Measurements from ENCODE around the gene CDK19. TPM values are rescaled to one million over a fixed set of nuclear protein-coding genes. Genes with fewer than 3 reads are reported as not detected.
"Not testable (repeated sequence)": the region's sequence is repeated elsewhere in the genome, so short reads cannot be mapped to it uniquely, and the experiment has no call there.

CDK19 gene
- total RNA-seq, 1 donor from 2014 or later = 11.9 TPM

DNA sequence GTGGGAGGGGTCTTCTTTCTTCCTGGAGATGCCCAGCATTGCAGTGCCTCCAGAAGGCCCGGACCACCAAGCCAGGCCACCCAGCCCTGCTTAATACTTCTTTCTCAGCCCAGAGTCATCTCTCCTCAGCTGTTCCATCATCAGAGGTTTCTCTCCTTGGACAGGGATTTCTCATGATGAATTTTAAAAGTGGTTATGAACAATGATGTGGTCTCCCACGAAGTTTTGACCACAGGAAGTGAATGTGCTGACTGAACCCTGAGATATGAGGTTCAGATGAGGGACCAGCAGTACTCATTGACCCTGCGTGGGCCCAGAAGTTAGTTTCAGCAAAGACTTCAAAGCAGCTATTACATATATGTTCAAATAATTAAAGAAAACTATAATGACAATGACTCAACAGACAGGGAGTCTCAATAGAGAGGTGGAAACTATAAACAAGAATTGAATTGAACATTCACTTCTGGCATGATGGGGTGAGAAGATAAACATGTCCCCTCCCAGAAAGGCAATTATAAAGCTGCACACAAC, 224.4 kb downstream of the CDK19 start:
- DNase-seq (ENCODE audit: low spot score) = no peak

DNA sequence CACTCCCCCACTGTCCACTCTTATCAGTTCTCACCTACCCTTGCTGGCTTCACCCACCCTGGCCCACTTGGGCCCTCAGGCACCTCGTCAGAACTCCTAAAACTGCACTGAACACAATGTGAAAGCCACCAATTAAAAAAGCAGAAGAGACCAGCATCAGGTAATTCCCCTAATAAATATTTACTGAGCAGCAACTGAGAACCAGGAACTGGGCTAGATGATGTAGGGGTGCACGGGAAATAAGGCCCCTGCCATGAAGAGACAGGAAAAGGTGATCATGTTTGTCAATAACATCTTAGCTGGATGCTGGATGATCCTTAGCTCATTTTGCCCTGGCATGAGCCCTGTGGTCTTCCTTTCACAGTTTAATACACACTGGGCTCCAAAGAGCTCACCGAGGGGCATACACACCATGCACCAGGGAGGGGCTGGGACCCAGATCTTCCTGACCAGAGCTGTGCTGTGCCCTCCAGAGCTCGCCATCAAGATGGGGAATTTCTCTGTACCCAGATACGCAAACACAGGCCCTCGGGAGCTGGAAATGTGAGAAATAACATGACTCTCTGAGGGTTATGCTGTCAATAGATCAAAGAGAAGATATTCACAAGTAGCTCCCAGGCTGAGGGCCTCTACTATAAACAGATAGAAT, 225.3 kb downstream of the CDK19 start:
- no peak for DNase-seq (ENCODE audit: low spot score)

DNA sequence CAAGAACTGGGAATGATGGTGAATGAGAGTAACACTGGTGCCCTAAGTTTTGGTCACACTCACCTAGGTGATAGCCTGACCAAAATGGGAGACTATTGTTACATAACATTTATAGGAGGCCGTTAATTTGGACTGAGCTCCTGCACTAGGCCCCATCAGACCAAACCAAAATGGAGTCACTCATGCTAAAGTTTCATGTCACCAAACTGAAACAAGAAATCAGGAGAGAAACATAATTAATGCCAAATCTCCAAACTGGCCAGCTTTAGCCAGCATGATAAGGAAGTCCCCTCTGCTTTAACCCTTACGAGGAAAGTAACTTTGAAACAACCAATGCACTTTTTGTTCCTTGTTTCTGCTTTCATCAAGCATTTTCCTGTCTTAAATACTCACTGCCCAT, 227.9 kb downstream of the CDK19 start:
- DNase-seq (ENCODE audit: low spot score) = no peak

DNA sequence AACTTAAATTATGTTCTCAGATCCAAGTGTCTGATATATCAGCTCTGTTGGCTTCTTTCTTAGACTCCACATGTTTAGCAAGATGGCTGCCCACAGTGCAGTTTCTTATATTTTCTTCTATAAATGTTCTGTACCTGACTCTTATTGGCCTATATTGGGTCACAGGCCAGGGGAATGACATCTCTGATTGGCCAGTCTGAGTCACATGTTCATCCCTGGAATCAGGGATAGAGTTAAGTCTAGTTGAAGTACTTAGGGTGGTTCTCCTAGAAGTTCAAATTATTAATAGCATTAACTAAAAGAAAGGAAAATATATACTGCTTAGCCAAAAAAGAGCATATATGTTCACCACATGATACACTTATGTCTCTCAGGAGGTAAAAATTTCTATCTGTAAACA, 233.6 kb downstream of the CDK19 start:
- DNase-seq (ENCODE audit: low spot score) = no peak

DNA sequence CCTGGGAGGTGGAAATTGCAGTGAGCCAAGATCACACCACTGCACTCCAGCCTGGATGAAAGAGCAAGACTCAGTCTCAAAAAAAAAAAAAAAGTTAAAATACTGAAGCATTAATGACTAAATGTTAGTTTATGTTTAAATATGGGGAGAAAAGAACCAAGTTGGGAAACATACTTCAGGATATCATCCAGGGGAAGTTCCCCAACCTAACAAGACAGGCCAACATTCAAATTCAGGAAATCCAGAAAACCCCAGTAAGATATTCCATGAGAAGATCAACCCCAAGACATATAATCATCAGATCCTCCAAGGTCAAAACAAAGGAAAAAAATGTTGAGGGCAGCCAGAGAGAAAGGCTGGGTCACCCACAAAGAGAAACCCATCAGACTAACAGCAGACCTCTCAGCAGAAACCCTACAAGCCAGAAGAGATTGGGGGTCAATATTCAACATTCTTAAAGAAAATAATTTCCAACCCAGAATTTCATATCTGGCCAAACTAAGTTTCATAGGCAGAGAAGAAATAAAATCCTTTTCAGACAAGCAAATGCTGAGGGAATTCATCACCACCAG, 237.6 kb downstream of the CDK19 start:
- not testable (repeated sequence) for DNase-seq (ENCODE audit: low spot score)

DNA sequence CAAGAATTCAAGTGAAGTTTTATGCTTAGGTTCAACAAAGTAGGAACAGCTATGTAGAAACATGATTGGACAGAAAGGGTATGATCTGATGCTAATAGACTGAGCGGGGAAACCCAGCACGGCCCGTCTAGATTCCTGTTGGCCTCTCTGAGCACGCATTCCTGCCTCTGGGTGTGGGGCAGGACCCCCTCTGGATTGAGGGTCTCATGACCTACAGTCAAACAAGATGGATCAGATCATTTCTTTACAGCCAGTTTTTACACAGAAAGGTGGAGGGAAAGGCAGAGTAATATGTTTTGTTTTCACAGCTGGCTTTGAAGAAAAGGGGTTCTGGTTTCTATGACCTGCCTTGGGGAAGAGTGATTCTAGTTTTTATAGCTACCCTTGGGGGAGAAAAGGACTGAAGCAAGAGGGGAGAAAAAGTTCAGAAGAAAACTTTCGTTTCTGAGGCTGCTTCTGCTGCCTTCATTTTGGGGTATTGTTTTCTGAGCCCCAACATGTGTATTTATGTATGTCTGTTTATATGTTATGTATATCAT, 239.3 kb downstream of the CDK19 start:
- DNase-seq (ENCODE audit: low spot score) = no peak

DNA sequence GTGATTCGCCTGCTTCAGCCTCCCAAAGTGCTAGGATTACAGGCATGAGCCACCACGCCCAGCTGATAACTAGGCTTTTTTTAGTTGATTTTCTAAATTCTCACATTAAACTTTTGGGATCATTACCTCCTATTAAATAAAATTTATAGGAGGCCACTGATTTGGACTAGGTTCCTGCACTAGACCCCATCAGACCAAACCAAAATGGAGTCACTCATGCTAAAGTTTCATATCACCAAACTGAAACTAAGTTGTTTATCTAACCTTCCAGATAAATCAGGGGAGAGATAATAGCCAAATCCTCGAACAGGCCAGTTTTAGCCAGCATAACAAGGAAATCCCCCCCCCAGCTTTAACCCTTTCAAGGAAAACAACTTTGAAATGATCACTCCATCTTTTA, 240.5 kb downstream of the CDK19 start:
- no peak for DNase-seq (ENCODE audit: low spot score)

DNA sequence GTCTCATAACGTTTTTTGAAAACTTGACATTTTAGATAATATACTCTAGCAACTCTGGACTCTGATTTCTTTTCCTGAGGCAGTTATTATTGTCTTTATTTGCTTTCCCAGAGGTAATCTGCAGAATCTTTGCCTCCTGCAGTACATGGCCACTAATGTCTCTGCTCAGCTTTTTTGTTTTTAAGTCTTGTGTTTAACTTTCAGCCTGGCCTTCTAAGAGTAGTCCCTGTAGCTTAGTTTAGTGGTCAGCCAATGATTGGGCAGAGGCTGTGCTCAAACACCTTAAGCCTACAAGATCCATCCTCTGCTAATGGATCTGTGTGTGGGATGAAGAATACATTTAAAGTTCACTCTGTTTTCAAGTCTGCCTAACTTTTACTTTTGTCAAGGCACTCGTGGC, 241.7 kb downstream of the CDK19 start:
- no peak for DNase-seq (ENCODE audit: low spot score)

DNA sequence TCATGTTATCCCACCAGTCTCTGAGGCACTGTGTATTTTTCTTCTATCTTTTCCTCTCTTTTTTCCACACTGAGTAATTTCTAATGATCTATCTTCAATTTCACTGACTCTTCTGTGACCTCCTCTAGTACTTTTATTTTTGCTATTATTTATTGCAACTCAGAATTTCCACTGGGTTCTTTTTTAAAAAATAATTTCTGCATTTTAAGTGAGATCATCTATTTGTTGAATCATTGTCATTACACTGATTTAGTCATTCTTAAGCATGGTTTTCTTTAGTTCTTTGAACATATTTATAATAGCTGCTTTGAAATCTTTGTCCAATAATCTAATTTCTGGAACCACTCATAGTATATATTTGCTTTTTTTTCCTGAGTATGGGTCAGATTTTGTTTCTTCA, 242.1 kb downstream of the CDK19 start:
- DNase-seq (ENCODE audit: low spot score) = no peak

DNA sequence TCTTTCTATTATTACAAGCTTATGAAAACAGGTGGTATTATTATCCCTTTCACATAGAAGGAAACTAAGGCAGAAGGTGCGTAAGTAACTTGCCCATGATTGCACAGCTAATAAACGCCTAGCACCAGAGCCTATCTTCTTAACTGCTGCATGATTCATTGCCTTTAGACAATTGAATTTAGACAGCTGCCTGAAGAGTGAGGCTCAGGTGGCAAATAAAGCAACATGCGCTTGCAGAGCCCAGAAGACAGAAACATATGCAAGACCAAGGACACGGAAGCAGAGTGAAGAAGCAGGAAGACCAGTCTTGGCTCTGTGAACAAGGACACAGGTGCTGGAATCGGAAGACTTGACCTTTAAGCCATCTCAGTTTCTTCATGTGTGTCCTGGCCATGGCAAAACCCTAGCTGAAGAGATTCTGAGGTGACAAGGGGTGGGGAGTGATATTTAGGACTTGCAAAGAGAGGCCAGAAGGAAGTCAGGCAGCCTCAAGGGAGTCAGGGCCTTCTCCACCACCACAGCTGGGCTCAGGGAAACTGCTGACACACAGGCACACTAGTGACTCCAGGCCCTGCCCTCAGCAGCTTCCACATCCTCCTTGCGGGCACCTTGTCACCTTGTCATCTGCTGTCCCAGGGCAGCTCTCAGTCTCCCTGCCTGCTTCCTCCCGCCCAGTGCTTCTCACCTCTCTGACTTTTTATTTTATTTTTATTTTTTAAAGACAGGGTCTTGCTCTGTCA, 247.1 kb downstream of the CDK19 start:
- no peak for DNase-seq (ENCODE audit: low spot score)

DNA sequence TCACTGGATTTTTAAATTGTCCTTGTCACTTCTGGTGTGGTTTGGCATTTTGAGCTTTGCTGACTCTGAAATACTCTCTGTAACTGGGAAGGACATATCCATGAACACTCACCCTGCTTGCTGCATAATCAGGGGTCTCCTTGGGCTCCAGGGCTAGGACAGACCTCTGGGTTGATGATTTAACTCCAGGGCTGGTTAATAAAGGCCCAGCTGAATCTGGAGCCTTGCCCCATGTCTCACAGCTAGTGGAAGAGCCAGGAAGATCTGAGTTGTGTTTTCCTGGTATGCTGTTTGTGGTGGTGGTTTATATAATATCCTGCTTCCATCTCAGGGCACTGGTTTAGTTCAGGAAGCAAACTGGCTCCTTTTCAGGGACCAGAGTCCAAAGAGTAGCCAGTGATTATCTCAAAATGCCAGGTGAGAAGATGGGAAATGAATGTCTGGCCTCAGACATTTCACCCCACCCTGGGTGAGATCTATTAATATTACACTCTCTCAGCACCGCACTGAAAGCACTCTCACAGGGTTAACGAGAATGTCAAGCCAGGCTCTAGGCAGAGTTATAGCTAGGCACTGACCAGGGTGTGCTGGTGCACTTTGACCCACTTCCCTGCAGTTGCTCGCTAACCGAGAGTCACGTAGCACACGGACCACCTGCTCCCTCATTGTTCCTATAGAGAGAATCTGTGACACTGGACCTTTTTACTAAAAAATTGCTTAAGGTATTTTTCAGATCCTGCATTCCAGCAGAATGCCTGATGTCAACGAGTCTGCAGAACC, 248.7 kb downstream of the CDK19 start:
- DNase-seq (ENCODE audit: low spot score) = no peak

DNA sequence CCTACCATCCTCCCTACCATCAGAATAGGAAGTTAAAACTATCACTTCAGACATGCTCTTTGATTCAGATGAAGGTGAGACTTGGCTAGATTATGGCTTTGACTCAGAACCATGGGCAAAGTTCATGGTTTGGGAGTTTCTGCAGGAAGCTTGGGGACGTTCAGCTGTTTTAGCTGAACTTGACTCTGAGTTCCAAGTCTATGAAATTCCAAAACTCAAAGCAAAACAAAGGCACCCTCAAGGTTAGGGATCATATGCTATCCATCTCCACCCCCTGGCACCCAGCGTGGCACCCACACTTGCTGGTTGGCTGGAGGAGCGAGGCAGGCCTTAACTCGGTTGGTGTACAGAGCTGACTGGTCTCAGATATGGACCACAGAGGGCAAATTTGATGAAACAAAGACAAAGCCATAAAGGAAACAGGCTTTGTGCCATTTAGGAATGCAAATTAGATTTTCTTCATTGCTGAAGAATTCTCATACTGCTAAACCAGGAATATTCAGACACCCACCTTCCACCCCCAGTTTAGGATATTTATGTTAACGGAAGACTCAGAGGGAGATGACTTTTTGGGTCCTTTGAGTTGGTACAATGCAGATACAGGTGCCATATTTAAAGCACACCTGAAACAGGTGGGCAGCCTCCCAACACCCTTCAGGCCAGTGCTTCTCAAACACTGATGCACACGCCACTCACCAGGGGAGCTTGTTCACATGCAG, 250.4 kb downstream of the CDK19 start:
- DNase-seq (ENCODE audit: low spot score) = no peak

DNA sequence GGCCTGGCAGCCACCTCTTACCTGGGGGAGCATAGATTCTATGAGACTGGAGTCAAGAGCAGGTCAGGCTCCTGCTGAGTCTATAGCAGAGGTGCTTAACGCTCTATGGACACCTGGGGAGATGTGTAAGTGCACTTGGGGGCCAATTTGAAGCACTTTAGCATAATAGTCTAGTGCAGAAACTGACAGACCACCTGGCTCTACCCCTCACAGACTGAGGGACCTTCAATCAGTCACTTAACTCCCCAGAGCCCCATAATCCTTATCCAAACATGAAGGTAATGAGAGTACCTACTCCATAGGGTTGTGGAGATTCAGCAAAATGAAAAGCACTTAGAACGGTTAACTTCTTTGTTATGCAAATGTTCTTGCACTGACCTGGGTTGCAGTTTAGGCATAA, 251.6 kb downstream of the CDK19 start:
- no peak for DNase-seq (ENCODE audit: low spot score)

DNA sequence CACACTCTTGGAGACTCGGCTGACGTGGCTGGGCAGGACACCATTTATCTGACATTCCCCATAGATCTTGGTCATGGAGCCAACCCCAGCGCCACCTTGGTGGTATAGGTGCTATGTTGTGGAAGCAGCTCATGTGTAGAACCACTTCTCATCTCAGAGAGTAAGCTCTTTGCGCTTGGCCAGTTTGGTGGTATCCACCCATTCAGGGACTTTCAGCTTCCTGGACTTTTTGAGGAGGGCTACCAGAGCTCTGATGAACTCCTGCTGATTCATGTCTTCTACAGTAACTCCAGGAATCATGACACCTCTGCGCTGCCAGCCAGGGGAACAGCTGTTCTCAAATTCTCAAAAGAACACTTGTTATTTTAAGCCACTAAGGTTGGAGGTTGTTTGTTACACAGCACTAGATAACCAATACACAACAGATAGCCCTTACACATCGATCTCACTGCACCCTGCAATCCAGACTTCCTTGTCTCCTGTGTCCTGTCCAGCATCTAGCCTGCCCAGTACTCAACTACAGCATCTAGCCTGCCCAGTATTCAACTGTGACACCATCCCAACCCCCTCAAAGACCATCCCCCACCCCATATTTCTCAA, 252.9 kb downstream of the CDK19 start:
- DNase-seq (ENCODE audit: low spot score) = no peak

DNA sequence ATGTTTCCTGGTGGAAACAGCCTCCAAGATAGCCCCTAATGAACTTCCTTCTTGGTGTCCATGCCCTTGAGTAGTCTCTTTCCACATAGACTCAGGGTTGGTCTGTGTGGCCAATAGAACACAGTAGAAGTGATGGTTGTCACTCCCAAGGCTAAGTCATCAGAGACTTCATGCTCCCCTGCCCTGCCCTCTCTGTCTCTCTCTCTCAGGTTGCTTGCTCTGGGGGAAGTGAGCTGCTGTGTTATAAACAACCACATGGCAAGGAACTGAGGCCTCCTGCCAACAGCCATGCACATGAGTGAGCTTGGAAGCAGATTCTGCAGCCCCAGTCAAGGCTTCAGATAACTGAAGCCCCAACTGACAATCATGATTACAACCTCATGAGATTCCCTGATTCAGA, 253.6 kb downstream of the CDK19 start:
- DNase-seq (ENCODE audit: low spot score) = no peak

DNA sequence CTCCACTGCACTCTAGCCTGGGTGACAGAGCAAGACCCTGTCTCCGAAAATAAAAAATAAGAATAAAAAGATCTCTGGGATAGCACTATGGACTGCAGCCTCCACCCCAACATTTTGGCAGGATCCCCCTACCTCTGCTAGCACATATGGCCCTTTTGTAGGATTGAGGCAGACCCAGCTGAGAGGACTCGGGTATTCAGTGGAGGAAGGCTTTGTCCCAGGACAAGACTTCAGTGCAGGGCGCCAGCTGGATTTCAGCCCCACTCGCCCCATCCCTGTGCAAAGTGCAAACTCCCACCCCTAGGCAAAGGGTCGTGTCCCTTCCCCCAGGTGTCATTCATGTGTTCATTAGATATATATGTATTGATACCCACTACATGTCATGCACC, 254.3 kb downstream of the CDK19 start:
- no peak for DNase-seq (ENCODE audit: low spot score)

DNA sequence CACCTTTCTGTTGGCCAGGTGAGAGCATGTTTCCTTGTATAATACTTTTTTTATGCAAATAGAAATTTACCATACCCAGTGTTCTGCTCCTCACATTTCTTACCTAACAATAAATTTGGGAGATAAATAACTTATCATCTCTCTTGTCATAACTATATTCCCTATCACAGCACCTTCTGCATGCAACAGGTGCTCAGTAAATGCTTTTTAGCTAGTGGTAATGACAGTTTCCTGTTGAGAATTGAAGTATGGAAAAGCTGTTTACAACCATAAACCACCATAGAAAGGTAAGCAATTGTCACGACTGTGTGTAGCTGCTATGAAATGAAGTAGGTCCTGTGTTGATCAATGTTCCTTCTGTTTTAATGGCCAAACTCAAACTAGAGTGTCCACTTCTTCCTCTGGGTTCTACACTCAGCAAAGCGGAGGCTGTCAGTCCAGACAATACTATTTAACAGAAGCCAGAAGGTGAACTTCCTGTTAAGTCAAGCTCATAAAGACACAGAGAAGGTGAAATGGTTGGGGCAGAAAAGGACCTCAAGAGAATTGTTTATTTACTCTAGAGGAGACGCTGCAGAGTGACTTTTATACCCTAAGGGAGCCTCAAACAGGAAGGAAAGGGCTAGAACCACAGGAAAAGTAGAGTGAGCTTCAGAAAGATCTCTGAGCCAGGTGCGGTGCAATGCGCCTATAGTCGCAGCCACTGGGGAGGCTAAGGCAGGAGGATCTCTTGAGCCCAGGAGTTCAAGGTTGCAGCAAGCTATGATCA, 254.8 kb downstream of the CDK19 start:
- DNase-seq (ENCODE audit: low spot score) = no peak
